HepG2 (cell line): ENCODE measurements around the gene ZNF3. TPM values are rescaled to one million over a fixed set of nuclear protein-coding genes. Genes with fewer than 3 reads are reported as not detected.

Experiments
- AHDC1 ChIP-seq: sonication (generic); formaldehyde crosslinking; IDR thresholded peaks from 2 replicates; pipeline ENCODE4 v1.5.1; 2020; ENCODE audit warnings: mild to moderate bottlenecking, missing genetic modification reagents, borderline replicate concordance
- MAFK ChIP-seq, 2 experiments: IDR thresholded peaks in 1 of 2; conservative IDR thresholded peaks in 1 of 2; 2 replicates each; pipeline ENCODE4 v1.6.1; 2011; ENCODE audit warnings: improper control_type of control experiment in 2 of 2, low read length in 2 of 2
- MAX ChIP-seq: IDR thresholded peaks from 2 replicates; pipeline ENCODE4 v1.6.1; 2012; ENCODE audit warnings: inconsistent platforms
- NCOA5 ChIP-seq: sonication (generic); formaldehyde crosslinking; IDR thresholded peaks from 2 replicates; pipeline ENCODE4 v1.4.0; 2020; ENCODE audit warnings: missing genetic modification reagents
- NR2F6 ChIP-seq, 2 experiments: IDR thresholded peaks; 2 replicates each; pipeline ENCODE4 v1.6.1; 2016; ENCODE audit warnings: antibody characterized with exemption in 1 of 2, mild to moderate bottlenecking in 1 of 2
- UBTF ChIP-seq: sonication (generic); formaldehyde crosslinking; IDR thresholded peaks from 2 replicates; pipeline ENCODE4 v1.4.0; 2020; ENCODE audit warnings: mild to moderate bottlenecking, missing genetic modification reagents
- ZFP1 ChIP-seq: IDR thresholded peaks from 2 replicates; pipeline ENCODE4 v1.6.1; 2016
- ZHX2 ChIP-seq, 2 experiments: sonication (generic) in 1 of 2; formaldehyde crosslinking in 1 of 2; IDR thresholded peaks; 2 replicates each; pipeline versions ENCODE4 v1.6.1 to v1.9.0; 2014 to 2022; ENCODE audit warnings: antibody characterized with exemption in 1 of 2, borderline replicate concordance in 1 of 2, inconsistent platforms in 1 of 2, low read depth in 1 of 2, missing genetic modification reagents in 1 of 2
- ZNF3 ChIP-seq: IDR thresholded peaks from 2 replicates; pipeline ENCODE4 v1.7.0; 2017; ENCODE audit warnings: inconsistent platforms
- ZNF709 ChIP-seq: sonication (generic); formaldehyde crosslinking; IDR thresholded peaks from 2 replicates; pipeline ENCODE4 v1.5.0; 2020; ENCODE audit warnings: mild to moderate bottlenecking, missing genetic modification reagents
- ZNF710 ChIP-seq: sonication (generic); formaldehyde crosslinking; IDR thresholded peaks from 2 replicates; pipeline ENCODE4 v1.5.0; 2020; ENCODE audit warnings: mild to moderate bottlenecking, missing genetic modification reagents, borderline replicate concordance
- ZNF782 ChIP-seq: sonication (generic); formaldehyde crosslinking; IDR thresholded peaks from 2 replicates; pipeline ENCODE4 v1.4.0; 2020; ENCODE audit warnings: missing genetic modification reagents, mild to moderate bottlenecking, borderline replicate concordance
- polyA plus RNA-seq, 8 experiments: library from polyadenylated mRNA; depleted of rRNA in 3 of 8; stranded (reverse) in 7 of 8; unstranded in 1 of 8; fragments of >200 nt; fragmentation: Illumina TruSeq in 4 of 8; extraction: Trizol in 4 of 8; gene quantifications; 2 replicates each; pipeline versions ENCODE4 v1.2.1 to v1.2.3, GENCODE V29; 2011 to 2016; ENCODE audit warnings: low read depth in 4 of 8, missing spikeins in 1 of 8, mixed read lengths in 1 of 8; ENCODE audit not compliant: insufficient read depth in 1 of 8
- total RNA-seq, 5 experiments: library from RNA; depleted of rRNA; stranded (reverse); fragments of >200 nt; fragmentation: Illumina TruSeq; extraction: Trizol; gene quantifications; 2 replicates each; pipeline ENCODE4 v1.2.3, GENCODE V29; 2016; ENCODE audit warnings: low read depth in 1 of 5

ZNF3 gene
- total and polyA plus RNA-seq, 2 of the 13 experiments (the other 11 are each of a cell fraction or from before 2014, with no cell fraction given): 33.7 to 56.9 TPM

- peak; percentile 82 for TF ChIP-seq NR2F6 (IDR thresholded peaks at IDR 0.05)
- TF ChIP-seq NR2F6 (CRISPR knock-in tag; IDR thresholded peaks at IDR 0.05): peak; percentile 93
- peak; percentile 73 for TF ChIP-seq AHDC1 (CRISPR knock-in tag)
- TF ChIP-seq UBTF (CRISPR knock-in tag): 0 out of 2 replicates have a peak, but pooled peaks have one; percentile 22
- no peak for TF ChIP-seq NCOA5 (CRISPR knock-in tag)
- peak; percentile 82 for TF ChIP-seq MAX
- TF ChIP-seq ZNF709 (CRISPR knock-in tag): no peak; the same call in 1 of the 2 replicates
- no peak for TF ChIP-seq ZNF3 (CRISPR knock-in tag)
- 0 out of 2 replicates have a peak, but pooled peaks have one; percentile 30 for TF ChIP-seq ZFP1
- no peak for TF ChIP-seq ZNF782 (CRISPR knock-in tag)
- no peak for TF ChIP-seq ZHX2 (IDR thresholded peaks at IDR 0.05; ENCODE audit: low read depth)
- no peak for TF ChIP-seq ZHX2 (CRISPR knock-in tag; IDR thresholded peaks at IDR 0.05; ENCODE audit: borderline replicate concordance)
- no peak for TF ChIP-seq MAFK (conservative IDR thresholded peaks at IDR 0.05 in 1 of 2, IDR thresholded peaks at IDR 0.05 in 1 of 2; ENCODE audit: low read length in 2 of 2)
- TF ChIP-seq ZNF710 (CRISPR knock-in tag): no peak
These were observed 57.4 kb downstream of the ZNF3 start (continued) for GRCh38 chr7:100024020-100024619.
